Activated CD4-positive, alpha-beta T cell treated with anti-CD3 and anti-CD28 coated beads, Interleukin-2, Interleukin-6, amounts not matched to agents 100 ng/mL and 50 ng/mL, durations not matched to agents 16 hours and 8 hours (primary cell): ENCODE data around the gene LIN7B.
A peak's percentile ranks its signal among the peaks of the same experiment; 100 is the strongest.
"Not testable (repeated sequence)": the region's sequence is repeated elsewhere in the genome, so short reads cannot be mapped to it uniquely, and the experiment has no call there.

ENCODE experiments used
- DNase-seq: peaks from one replicate; pipeline ENCODE4 v3.0.0-alpha.2; 2020

The LIN7B gene

DNA sequence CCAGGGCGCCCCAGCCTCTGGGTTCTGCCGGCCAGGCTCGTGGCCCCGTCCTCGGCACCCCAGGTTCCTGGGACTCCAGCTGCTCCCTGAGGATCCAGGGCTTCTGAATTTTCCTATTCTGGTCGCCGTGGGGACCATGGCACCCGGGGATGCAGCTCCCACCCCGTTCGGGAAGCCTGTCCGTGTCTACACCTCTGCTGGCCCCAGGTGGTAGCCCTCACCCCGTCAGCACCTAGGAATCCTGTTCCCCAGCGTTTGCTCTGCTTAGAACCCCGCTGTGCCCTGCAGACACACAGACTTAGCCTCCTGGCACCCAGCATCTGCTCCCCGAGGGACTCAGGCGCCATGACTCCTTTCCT lies 6.1 kb downstream of the LIN7B start:
- no peak for DNase-seq

DNA sequence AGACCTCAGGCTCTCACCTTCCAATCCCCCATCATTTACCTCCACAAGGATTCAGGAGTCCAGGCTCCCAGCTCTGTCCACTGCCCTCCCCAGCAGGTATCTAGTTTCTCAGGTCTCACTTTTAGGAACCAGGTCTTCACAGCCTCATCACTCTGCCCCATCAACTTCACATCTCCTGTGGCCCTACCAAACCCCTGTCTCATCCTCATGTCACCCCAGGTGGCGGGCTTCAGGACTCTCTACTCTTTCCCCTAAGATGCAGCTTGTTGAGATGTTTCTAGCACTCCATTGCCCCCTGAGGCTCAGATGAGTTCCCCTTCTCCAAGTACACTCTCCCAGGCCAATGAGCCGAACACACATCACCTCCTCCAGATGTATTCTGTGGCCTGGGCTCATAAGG lies 6.7 kb downstream of the LIN7B start:
- no peak for DNase-seq

DNA sequence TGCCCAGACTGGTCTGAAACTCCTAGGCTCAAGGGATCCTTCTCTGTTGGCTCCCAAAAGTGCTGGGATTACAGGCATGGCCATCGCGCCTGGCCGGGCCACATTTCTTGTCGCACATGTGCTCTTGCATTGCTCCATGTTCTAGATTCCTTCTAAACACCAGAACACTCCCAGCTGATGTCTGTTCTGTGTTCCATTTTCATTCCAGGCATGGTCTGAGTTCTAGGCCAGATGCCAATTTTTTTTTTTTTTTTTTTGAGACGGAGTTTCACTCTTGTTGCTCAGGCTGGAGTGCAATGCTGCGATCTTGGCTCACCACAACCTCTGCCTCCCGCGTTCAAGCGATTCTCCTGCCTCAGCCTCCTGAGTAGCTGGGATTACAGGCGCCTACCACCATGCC lies 7.7 kb downstream of the LIN7B start:
- not testable (repeated sequence) for DNase-seq

DNA sequence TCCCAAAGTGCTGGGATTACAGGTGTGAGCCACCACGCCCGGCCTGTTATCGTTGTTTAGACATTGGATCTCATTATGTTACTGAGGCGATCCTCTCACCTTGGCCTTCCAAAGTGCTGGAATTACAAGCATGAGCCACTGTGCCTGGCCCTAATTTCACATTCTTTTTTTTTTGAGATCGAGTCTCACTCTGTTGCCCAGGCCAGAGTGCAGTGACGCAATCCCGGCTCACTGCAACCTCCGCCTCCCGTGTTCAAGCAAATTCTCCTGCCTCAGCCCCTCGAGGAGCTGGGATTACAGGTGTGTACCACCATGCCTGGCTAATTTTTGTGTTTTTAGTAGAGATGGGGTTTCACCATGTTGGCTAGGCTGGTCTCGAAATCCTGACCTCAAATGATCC lies 9.1 kb downstream of the LIN7B start:
- DNase-seq = not testable (repeated sequence)

DNA sequence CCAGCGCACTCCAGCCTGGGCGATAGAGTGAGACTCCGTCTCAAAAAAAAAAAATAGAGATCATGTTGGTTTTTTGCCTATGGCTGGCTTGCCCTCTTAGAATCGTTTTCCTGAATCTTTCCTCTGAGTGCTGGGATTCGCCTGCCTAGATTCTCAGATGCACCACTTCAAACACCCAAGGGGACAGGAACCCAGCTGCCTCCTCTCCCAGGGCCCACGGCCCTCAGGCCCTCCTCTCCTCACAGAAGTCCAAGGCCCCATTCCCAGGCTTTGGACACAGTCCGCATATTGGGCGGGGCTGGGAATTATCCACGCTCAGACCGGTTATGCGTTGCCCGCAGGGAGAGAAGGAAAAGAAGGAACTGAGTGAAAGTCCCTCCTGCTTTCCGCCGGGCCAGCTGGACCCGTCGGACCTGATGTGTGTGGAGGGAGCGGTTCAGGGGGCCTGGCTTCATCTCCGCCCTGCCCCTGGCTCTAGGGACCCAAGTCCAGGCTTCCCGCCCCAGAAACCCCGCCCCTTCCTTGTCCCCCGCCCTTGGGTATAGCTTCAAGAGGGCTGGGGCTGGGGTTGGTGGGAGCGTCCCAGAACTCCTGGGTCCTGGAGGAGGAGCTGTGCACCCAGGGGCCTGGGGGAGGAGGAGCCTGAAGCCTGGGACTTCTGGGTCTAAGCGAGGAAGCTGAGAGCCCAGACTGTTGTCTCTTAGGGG lies 11.0 kb downstream of the LIN7B start:
- no peak for DNase-seq

DNA sequence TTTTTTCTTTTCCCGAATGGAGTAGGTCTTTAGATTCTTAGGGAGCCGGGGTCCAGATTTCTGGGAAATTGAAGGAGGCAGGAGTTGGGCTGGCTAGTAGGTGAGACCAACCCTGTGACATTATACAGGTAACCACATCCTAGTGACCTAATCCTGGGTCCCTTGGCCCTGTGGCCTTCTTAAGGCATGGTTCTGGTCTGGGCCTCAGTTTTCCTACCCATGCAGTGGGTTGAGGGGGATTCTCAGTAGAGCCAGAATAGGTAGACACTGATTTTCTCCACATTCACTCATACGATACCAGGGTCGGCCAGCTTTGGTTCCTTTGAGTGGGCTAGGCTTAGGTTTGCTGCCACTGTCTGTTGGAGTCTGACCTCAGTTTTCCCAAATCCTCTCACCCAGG lies 12.4 kb downstream of the LIN7B start:
- DNase-seq = no peak

DNA sequence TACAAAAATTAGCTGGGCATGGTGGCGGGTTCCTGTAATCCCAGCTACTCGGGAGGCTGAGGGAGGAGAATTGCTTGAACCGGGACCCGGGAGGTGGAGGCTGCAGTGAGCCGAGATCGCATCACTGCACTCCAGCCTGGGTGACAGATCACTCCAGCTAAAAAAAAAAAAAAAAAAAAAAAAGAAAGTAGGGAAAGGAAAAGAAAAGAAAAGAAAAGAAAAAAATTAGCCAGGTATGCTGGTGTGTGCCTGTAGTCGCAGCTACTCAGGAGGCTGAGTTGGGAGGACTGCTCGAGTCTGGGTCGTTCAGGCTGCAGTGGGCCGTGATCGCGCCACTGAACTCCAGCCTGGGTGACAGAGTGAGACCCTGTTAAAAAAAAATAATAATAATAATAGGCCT lies 13.1 kb downstream of the LIN7B start:
- DNase-seq = not testable (repeated sequence)

DNA sequence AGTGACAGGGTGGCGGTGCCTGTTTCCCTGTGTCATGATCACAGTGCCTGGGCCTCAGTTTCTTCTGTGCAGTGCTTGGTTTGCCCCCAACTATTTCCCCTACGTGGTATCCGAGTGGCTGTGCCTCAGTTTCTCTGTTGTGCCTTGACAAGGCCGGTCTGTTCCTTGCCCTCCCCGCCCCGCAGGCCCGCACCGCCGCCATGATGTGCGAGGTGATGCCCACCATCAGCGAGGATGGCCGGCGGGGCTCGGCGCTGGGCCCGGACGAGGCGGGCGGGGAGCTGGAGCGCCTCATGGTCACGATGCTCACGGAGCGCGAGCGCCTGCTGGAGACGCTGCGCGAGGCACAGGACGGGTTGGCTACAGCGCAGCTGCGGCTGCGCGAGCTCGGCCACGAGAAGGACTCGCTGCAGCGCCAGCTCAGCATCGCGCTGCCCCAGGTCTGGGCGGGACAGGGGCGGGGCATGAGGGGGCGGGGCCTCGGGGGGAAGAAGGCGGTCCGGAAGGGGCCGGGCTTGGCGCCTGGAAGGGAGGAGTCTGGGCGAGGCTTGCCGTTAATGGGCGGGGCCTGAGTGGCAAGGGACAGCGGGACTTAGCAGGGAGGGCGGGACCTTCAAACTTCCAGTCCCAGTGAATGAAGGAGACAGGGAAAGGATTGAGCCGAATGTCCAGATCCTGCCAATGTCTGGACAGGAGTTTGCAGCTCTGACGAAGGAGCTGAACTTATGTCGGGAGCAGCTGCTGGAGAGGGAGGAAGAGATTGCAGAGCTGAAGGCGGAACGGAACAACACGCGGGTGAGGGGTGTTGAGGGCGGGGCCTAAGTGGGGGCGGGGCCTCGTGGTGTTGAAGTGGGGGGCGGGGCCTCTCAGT lies 13.7 kb downstream of the LIN7B start:
- DNase-seq = peak; percentile 98

DNA sequence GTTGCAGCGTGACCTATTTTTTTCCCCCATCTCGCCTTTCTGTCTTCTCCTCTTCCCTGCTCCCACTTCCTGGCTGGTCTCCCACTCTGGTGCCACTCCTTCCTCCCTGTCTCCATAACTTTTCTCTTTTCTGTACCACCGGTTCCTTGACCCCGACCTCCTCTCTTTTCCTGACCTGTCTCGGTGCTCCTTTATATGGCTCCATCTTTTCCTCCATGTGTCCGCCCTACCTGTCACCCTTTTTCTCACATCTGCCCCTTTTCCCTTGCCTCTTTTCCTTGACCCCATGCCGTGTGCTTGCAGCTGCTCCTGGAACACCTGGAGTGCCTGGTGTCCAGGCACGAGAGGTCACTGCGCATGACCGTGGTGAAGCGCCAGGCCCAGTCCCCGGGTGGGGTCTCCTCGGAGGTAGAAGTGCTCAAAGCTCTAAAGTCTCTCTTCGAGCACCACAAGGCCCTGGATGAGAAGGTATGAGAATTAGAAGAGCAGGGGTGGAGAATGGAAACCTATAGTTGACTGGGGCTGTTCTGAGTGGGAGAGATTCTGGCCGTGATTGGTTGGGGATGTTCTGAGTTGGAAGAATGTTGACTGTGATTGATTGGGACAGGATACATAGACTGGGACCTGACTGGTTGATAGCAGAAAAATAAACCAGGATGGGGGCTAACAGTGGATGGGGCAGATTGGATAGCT lies 14.5 kb downstream of the LIN7B start:
- DNase-seq = no peak

DNA sequence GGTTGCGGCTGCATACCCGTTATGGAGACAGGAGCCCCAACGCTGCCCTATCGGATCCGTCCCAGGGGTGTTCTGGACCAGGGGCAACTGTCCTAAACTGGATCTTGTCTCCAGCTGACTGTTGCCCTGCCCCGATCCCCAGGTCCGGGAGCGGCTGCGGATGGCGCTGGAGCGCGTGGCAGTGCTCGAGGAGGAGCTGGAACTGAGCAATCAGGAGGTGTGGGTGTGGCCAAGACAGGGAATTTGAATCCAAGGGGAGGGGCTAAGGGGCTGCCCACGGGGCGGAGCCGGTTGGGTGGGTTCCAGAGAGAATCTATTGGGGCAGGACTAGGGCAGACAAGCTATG lies 15.0 kb downstream of the LIN7B start:
- DNase-seq = no peak

DNA sequence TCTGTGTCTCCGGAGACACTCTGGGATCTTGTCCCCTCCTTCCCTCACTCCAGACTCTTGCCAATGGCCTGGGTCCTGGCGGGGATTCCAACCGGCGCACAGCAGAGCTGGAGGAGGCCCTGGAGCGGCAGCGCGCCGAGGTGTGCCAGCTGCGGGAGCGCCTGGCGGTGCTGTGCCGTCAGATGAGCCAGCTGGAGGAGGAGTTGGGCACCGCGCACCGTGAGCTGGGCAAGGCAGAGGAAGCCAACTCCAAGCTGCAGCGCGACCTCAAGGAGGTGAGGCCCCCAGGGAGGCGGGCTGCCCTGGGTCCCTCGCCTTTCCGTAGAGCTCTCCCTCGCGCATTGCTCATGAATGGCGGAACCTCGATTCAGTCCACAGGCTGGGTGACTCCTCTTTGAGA lies 16.2 kb downstream of the LIN7B start:
- DNase-seq = no peak

DNA sequence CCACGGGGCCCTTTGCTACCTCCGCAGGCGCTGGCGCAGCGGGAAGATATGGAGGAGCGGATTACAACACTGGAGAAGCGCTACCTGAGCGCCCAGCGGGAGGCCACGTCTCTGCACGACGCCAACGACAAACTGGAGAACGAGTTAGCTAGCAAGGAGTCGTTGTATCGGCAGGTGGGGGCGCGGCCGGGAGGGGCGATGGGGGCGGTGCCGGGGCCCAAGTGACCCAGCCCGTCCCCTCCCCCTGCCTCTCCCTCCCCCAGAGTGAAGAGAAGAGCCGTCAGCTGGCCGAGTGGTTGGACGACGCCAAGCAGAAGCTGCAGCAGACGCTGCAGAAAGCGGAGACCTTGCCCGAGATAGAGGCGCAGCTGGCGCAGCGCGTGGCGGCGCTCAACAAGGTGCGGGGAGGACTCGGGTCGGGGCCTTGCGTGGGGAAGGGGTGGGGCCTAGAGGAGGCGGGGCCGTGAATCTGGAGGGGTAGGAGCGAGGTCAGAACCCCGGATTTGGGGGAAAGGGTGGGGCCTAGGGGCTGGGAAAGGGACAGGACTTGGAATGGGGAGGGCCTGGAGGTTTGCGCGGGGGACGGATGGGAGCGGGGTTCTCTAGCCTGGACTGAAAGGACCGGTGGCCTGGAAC lies 18.9 kb downstream of the LIN7B start:
- DNase-seq = no peak

DNA sequence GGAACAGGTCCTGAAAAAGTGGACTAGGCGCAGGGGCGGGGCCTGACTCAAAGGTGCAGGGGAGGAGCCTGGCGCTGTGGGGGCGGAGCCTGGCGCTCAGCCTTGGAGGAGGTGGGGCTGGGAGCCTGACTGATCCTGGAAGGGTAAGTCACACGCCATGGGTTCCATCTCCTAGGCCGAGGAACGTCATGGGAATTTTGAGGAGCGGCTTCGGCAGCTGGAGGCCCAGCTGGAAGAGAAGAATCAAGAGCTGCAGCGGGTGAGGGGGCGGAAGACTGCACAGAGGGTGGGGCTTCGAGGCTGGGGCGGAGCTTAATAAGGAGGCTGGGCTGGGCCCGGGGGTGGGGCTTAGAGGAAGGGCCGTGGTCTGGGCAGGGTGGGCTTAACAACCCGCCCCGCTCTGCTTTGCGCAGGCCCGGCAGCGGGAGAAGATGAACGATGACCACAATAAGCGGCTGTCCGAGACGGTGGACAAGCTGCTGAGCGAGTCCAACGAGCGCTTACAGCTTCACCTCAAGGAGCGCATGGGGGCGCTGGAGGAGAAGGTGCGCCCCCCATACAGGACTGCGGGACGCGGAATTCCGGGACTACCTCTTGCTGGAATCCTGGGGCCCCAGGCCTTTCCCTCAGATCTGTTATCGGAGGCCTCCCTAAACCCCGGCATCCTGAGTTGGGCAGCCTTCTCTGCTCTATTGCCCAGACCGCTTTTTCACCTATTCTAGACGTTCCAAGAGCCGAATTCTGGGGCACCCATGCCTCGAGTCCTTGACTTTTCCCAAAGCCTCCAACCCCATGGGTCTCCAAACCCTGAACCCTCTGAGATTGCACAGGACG lies 19.7 kb downstream of the LIN7B start:
- DNase-seq = peak; percentile 32

DNA sequence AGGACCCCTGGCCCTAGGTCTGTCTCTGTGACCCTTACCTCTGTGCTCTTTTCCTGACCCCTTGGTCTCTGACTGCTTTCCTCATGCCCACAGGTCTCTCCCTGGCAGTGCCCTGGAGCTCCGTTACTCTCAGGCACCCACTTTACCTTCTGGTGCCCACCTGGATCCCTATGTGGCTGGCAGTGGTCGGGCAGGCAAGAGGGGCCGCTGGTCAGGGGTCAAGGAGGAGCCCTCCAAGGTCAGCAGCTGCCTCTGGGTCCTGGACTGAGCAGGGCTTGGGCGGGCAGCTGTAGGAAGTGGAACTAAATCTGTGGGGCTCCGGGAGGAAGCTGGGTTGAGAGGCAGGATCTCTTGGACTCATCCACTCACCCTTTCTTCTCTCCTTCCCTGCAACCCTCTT lies 21.5 kb downstream of the LIN7B start:
- no peak for DNase-seq

DNA sequence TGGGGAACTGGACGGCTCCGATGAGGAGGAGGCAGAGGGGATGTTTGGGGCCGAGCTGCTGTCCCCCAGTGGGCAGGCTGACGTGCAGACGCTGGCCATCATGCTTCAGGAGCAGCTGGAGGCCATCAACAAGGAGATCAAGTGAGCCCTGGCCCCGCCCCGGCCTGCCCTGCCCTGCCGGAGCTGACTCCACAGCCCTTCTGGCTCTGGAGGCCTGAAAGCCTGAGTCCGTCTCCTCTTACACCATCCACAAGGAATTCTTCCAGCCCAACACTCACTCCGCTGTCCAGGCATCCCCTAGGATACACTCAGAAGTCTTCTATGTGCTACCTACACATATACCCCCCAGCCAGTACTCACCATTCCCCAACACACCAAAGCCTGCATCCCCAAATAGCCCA lies 22.6 kb downstream of the LIN7B start:
- no peak for DNase-seq

DNA sequence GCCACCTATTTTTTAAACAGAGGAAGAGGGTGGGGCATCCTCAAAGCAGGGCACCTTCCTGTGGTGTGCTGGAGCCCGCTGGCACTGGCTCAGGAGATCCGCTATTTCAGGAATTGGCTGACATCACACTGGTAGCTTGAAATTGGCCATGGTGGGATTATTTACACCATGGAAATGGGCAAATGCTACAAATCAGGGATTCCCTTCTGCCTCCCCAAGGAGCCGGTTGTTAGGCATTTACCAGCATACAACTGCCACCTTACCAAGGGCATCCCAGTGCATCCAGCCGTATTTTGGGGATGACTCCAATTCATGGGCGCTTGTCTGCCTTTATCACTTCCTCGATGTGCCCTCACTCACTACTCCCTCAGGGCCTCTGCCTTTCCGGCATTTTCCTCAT lies 26.8 kb downstream of the LIN7B start:
- DNase-seq = no peak

DNA sequence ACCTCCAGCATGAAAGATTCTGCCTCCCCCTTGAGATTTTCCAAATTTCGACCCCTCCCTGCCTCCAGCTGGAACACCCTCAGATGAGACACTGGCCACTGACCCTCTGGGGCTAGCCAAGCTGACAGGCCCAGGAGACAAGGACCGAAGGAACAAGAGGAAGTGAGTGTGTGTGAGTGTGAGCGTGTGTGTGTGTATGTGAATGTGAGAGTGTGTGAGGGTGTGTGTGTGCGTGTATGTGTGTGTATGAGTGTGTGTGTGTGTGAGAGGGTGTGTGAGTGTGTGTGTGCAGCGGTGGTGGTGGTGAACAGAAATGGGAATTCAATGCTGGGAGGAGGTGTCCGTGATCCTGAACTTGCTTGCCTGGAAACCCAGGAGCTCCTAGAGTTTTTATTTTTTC lies 27.2 kb downstream of the LIN7B start:
- no peak for DNase-seq

DNA sequence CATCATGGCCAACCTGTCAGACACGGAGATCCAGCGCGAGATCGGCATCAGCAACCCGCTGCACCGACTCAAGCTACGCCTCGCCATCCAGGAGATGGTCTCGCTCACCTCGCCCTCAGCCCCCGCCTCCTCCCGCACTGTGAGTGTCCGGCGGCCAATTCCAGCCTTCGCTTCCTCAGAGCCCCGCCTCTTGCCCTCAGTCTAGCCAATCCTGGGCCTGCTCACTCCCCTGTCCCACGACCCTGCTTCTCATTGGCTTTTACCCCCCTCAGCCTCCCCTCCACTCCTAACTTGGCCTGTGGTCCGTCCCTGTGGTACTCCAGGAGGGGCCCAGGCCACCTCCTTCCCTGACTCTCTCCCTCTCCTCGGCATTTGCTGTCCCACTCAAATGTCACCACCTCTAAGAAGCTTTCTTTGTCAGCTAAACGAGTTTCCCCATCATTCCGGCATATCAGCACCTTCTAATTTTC lies 28.7 kb downstream of the LIN7B start:
- DNase-seq = peak; percentile 79

DNA sequence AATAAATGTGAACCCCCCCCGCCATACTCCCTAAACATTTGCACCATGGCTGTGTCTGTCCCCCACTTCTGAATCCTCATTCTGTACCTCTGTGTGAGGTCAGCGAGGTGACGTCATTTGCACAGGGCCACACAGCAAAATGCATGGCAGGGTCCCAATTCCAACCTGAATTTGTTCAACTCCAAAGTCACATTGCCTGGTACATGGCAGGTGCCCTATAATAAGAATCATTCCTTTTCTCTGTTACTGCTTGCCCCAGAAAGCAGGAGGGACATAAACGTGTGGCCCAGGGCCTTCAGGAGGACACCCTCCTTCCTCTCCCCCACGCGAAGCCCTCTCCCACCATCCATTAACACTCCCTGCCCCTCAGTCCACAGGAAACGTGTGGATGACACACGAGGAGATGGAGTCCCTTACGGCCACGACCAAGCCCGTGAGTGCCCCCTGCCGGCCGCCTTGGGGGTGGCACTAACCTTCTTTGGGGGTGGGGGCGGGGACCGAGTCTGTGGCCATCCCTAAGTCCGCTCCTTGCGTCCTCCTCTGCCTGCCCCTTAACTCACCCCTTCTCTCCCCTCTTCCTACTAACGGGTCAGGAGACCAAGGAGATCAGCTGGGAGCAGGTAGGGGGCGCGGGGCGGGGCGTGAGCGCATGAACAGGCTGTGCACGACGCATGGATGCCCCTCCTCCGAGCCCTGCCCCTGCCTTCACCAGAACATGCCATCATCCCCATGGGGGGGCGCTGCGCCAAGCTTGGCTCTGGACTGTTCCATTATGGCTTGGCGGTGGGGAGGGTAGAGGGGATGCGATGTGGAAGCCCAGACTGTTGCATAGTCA lies 31.6 kb downstream of the LIN7B start:
- DNase-seq = peak; percentile 85

DNA sequence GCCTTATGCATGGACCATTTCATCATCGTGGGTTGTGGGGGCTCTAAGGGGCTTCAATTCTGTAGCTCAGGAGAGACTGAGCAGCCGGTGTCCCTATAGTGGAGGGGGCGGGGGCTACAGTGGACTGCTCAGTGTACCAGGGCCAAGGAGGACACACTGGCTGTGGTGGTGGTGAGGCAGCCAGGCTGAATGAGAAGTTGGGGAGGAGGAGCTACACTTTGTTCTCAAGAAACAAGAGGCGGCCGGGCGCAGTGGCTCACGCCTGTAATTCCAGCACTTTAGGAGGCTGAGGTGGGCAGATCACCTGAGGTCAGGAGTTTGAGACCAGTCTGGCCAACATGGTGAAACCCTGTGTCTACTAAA lies 32.2 kb downstream of the LIN7B start:
- DNase-seq = not testable (repeated sequence)

DNA sequence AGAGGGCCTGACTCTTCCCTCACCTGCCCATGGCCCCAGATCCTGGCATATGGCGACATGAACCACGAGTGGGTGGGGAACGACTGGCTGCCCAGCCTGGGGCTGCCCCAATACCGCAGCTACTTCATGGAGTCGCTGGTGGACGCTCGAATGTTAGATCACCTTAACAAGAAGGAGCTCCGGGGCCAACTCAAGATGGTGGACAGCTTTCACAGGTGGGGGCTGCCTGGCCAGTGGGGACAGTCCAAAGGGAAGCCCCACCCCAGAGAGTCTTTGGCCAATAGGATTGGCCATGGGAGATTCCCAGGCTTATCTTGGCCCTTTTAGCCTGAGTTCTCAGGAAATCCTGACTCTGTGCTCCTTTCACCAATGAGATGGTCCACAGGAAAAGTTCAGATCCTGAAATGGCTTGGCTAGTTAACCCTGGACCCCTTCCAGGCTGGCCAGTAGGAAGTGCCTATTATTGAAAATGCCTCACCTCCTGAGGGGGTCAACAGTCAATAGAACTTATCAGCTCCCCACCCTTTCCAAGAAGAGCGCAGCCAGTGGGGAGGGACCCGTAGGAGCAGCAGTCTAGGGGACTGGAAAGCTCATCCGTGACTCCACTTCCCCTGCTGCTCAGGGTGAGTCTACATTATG lies 34.0 kb downstream of the LIN7B start:
- no peak for DNase-seq
